ENCODE results near the gene EDDM13. TPM values are rescaled to one million over a fixed set of nuclear protein-coding genes. Genes with fewer than 3 reads are reported as not detected.
A peak's percentile ranks its signal among the peaks of the same experiment; 100 is the strongest.
"Not testable (repeated sequence)": the region's sequence is repeated elsewhere in the genome, so short reads cannot be mapped to it uniquely, and the experiment has no call there.

The EDDM13 gene, protein sequence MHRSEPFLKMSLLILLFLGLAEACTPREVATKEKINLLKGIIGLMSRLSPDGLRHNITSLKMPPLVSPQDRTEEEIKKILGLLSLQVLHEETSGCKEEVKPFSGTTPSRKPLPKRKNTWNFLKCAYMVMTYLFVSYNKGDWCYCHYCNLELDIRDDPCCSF
- not detected in 2 replicates for total RNA-seq (2014; rRNA removed; shearing (Covaris generic); ENCODE audit: low replicate concordance)

DNA sequence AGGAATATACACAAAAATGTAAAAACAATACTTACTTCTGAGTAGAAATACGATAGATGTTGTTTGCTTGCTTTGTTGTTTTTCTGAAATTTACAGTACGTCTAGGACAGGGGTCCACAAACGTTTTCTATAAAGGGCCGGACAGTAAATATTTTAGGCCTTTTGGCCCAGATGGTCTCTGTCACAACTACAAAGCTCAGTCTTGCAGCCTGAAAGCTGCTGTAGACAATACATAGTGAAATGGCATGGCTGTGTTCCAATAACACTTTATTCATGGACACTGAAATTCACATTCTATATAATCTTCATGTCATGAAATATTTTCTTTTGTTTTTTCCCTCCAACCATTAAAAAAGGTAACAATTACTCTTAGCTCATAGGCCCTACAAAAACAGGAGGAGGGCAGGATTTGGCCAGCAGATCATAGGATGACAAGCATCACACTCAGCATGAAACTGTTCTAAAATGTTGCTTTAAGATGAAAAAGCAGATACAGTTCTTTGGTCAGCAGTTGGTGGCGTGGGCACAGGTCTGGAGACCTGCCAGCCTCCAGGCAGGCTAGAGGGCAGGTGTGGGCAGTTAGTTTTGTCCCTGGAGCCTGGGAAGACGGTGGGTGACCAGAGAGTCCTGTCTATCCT lies at the start of gene EDDM13:
Gene EDDM13, plus strand, starts transcription at position 588 of the 638 bp plus-strand sequence. CDS start 87 bp downstream, outside the sequence.
- DNase-seq, result no peak
- Histone ChIP-seq H3K9me3 (no peaks in the 10 kb centered on the region), H3K4me3 (no peak within 1 kb of the TSS), H3K36me3 (no peaks in the 10 kb centered on the region), H3K27me3 (no peaks in the 10 kb centered on the region)

DNA sequence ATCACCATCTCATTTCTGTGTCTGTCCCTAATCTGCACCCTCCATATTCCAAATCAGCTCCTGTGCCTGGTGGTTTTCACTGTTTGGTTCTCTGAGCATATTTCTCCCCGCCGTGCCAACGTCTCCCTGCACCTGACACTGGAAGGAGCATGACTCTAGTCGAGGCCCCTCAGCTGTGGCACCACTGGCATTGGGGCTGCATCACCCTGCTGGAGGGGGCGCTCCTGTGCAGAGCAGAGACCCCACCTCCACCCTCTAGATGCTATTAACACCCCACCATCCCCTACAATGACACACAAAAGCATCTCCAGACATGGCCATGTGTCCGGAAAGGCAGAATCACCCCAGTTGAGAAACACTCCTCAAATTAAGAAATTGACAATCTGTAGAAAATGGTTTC lies 49.6 kb upstream of the EDDM13 start:
- H3K9me3 ChIP-seq, result no peaks in the 10 kb centered on the region
- DNase-seq, result no peak
- no peaks in the 10 kb centered on the region for H3K27me3 ChIP-seq
- H3K36me3 ChIP-seq, result no peaks in the 10 kb centered on the region
- H3K4me3 ChIP-seq, result no peak overlapping the region

DNA sequence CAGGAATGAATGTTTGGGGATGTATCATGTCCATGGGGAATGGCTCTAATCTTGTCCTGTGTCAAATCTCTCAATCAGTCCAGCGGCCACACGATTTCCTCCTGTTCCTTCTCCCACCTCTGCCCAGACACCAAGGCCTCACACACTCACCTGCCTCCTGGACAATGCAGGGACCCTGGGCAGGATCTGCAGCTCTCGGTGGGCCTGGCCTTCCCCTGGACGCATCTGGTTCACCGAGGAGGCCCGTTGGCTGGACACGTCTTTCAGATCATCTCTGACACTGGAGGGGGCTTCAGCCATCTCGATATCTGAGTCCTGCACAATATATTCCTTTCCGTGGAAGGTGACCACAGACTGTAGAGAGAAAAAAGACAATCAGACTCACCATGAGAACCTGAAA lies 49.1 kb upstream of the EDDM13 start:
- no peaks in the 10 kb centered on the region for H3K36me3 ChIP-seq
- no peaks in the 10 kb centered on the region for H3K9me3 ChIP-seq
- H3K4me3 ChIP-seq, result no peak overlapping the region
- H3K27me3 ChIP-seq, result no peaks in the 10 kb centered on the region
- DNase-seq, result no peak

DNA sequence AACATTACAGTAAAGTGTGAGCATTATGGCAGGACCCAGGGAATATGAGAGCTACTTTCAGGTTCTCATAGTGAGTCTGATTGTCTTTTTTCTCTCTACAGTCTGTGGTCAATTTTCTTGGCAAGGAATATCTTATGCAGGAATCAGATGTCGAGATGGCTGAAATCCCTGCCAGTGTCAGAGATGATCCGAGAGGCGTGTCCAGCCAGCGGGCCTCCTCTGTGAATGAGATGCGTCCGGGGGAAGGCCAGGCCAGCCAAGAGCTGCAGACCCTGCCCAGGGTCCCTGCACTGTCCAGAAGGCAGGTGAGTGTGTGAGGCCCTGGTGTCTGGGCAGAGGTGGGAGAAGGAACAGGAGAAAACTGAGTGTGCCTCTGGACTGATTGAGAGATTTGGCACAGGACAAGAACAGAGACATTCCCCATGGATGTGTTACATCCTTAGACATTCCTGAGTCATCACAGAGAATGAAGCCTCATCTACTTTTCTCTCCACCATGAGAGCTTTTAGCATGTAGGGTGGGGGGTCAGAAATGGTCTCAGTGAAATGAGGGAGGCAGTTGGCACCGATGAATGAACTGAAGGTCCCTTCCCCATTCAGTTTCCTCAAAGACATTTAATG lies 27.3 kb upstream of the EDDM13 start:
- DNase-seq, result peak; percentile 30
- no peaks in the 10 kb centered on the region for H3K36me3 ChIP-seq
- no peak overlapping the region for H3K4me3 ChIP-seq
- H3K9me3 ChIP-seq, result no peaks in the 10 kb centered on the region
- H3K27me3 ChIP-seq, result no peaks in the 10 kb centered on the region

DNA sequence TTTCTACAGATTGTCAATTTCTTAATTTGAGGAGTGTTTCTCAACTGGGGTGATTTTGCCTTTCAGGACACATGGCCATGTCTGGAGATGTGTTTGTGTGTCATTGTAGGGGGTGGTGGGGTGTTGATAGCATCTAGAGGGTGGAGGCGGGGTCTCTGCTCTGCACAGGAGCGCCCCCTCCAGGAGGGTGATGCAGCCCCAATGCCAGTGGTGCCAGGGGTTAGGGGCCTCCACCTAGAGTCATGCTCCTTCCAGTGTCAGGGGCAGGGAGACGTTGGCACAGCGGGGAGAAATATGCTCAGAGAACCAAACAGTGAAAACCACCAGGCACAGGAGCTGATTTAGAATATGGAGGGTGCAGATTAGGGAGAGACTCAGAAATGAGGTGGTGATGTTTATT lies 26.8 kb upstream of the EDDM13 start:
- not testable (repeated sequence) for H3K27me3 ChIP-seq, H3K4me3 ChIP-seq, H3K36me3 ChIP-seq, DNase-seq, H3K9me3 ChIP-seq

DNA sequence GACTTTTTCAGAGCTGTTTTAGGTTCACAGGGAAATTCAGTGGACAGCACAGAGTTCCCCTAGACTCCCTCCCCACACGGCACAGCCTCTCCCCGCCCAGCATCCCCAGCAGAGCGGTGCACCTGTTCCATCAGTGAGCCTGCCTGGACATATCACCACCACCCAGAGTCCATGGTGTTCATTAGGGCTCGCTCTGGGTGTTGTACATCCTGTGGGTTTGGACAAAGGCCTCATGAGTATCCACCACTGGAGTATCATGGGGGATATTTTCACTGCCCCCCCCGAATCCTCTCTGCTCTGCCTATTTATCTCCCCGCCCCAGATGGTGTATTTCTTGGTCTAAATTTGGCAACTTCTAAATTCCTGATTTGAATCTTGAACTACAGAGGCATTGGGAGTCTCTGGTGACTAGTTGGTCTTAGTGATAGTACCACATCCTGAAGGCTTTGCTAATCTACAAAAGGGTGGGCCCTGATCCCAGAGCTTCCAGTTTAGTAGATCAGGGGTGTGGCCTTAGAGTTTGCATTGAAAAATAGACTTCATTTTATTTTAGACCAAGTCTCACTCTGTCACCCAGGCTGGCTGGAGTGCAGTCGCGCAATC lies 23.7 kb upstream of the EDDM13 start:
- H3K9me3 ChIP-seq, H3K36me3 ChIP-seq, H3K4me3 ChIP-seq, DNase-seq, H3K27me3 ChIP-seq: not testable (repeated sequence)

DNA sequence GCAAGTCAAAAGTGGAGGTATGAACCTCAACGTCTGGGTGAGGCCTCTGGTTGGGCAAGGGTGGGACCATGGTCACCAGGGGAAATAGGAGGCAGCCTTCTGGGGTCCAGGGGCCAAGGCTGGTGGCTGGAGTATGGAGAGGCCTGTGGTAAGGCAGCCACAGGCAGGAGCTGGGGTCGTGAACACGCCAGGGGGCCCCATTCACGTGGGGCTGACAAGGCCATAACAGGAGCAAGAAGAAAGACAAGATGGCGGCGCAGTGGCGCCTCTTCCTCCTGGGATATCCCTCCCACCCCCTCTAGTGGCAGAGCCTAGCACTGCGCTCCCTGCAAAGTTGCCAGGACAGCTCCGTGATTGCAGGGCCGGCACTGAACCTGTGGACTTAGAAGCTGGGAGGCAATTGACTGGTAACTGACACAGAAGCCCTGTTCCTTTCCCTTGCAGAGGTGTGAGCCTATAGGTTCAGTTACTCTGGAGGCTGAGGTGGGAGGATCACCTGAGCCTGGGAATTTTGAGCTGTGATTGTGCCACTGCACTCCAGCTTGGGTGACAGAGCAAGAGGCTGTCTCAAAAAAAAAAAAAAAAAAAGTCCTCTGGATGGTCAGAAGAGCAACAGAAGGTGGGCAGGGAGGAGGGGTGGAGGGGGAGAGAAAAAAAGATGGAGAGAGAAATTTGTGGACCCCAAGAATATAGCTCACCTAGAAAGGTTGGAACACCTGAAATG lies 19.7 kb upstream of the EDDM13 start:
- H3K4me3 ChIP-seq, result no peak overlapping the region
- no peaks in the 10 kb centered on the region; the same call in 1 of the 2 replicates for H3K27me3 ChIP-seq
- no peaks in the 10 kb centered on the region for H3K9me3 ChIP-seq
- DNase-seq, result peak; percentile 46
- H3K36me3 ChIP-seq, result no peaks in the 10 kb centered on the region

DNA sequence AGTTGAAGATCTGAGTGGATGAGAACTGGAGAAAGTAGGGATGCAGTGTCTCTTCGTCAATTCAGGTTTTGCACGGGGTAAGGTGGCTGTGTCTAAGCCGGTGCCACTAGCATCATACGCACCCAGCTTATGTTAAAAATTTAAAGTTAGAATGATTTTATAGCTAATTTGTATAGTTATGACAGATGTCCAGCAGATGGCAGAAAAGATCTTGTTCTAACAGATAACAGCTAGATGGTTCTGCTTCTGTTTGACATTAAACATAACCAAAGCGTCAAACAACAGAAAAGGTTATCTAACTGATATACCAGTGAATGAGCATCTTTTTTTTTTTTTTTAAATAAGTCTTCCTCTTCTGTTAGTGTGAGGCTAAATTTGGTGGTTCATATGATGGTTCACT lies 18.8 kb upstream of the EDDM13 start:
- no peaks in the 10 kb centered on the region for H3K36me3 ChIP-seq
- no peaks in the 10 kb centered on the region; the same call in 1 of the 2 replicates for H3K27me3 ChIP-seq
- no peaks in the 10 kb centered on the region for H3K9me3 ChIP-seq
- no peak for DNase-seq
- H3K4me3 ChIP-seq, result no peak overlapping the region

DNA sequence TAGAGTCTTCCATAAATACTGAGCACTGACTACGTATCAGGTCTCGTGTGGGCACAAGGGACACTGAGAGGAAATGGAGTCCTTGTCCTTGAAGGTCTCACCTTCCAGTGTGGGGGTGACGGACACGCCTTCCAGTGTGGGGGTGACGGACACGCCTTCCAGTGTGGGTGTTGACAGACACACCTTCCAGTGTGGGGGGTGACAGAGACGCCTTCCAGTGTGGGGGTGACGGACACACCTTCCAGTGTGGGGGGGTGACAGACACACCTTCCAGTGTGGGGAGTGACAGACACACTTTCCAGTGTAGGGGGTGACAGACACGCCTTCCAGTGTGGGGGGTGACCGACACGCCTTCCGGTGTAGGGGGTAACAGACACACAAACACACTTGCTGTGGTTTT lies 14.3 kb upstream of the EDDM13 start:
- Histone ChIP-seq H3K27me3 (no peaks in the 10 kb centered on the region; the same call in 1 of the 2 replicates), H3K36me3 (no peaks in the 10 kb centered on the region)

DNA sequence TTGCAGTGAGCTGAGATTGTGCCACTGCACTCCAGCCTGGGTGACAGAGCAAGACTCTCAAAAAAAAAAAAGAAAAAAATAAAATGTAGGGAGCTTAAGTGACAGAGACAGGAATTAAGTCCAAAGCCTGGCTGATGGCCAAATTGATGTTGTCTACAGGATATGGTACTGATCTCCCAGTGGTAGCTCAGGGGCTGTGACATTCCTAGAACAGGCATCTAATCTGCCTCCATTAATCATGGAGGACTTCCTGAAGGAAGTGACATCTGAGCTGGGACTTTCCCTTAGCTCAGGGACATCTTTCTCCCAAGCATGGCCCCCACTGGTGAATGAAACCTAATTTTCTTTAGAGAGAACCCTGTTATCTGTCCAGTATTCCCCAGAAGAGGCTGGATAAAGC lies 11.4 kb upstream of the EDDM13 start:
- H3K4me3 ChIP-seq, result no peak overlapping the region
- H3K27me3 ChIP-seq, result no peaks in the 10 kb centered on the region
- H3K9me3 ChIP-seq, result no peaks in the 10 kb centered on the region
- no peak for DNase-seq
- no peaks in the 10 kb centered on the region for H3K36me3 ChIP-seq

More for the DNA sequence above, 14.3 kb upstream of the EDDM13 start:
- Histone ChIP-seq H3K4me3 (no peak overlapping the region), H3K9me3 (no peaks in the 10 kb centered on the region)
- DNase-seq, result no peak

DNA sequence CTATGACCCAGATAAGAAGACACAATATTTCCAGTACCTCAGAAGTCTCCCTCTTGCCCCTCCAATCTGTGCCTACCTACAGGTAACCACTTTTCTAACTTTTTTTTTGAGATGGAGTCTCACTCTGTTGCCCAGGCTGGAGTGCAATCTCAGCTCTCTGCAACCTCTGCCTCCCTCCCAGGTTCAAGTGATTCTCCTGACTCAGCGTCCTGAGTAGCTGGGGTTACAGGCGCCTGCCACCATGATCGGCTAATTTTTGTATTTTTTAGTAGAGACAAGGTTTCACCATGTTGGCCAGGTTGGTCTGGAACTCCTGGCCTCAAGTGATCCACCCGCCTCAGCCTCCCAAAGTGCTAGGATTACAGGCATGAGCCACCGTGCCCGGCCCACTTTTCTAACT lies 10.6 kb upstream of the EDDM13 start:
- not testable (repeated sequence) for H3K27me3 ChIP-seq, H3K36me3 ChIP-seq, H3K4me3 ChIP-seq, DNase-seq, H3K9me3 ChIP-seq

DNA sequence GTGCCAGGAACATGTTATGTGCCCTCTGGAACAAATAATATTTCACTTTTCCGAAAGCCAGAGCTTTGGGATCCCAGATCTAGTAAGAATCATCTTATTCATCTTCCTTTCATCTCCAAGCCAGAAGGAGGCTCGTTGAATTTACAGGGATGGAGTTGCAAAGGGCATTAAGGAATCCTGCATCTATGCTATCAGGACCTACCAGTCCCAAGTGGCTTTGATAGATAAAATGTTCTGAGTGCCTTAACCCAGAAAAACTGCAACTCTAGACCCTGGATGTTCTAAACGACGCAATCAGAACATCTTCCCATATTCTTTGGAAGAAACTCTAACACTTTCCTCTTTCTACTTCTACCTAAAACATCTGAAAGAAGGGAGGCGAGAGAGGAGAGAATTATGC lies 9.2 kb upstream of the EDDM13 start:
- no peaks in the 10 kb centered on the region for H3K27me3 ChIP-seq
- no peak for DNase-seq
- no peaks in the 10 kb centered on the region for H3K9me3 ChIP-seq
- H3K36me3 ChIP-seq, result no peaks in the 10 kb centered on the region
- H3K4me3 ChIP-seq, result no peak overlapping the region

DNA sequence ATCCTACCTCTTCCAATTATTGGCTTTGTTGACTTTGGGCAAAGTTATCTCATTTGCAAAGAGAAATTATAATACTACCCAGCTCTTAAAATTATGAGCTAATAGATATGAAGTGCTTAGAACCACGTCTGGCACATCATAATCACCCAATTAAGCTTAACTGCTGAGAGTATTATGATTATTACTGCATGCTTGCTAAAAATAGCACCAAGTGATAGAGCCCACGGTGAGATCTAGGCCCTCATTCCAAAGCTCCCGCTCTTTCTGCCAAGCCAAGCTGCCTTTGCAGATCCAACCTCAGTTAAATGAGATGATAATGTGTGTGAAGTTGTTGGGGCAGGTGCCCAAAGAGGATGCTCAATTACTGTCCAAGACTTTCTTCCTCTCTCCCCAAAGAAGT lies 6.5 kb upstream of the EDDM13 start:
- Histone ChIP-seq H3K4me3 (no peak overlapping the region), H3K36me3 (no peaks in the 10 kb centered on the region), H3K27me3 (no peaks in the 10 kb centered on the region), H3K9me3 (no peaks in the 10 kb centered on the region)
- no peak for DNase-seq

DNA sequence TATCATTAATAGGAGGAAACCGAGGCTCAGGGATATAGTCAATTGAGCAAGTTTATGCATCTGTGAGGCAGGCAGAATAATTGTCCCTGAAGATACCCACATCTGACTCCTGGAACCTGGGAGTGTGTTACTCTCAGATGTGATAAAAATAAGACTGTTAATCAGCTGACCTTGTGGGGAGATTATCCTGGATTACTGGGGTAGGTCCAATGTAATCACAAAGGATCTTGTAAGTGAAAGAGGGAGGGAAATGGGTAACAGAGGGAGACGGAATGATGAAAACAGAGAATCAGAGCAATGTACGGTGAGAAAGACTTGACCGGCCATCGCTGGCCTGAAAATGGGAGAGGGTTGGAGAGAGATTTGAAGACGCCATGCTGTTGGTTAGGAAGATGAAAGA lies 3.2 kb upstream of the EDDM13 start:
- no peak for DNase-seq
- Histone ChIP-seq H3K27me3 (no peaks in the 10 kb centered on the region), H3K36me3 (no peaks in the 10 kb centered on the region), H3K9me3 (no peaks in the 10 kb centered on the region), H3K4me3 (no peak overlapping the region)

DNA sequence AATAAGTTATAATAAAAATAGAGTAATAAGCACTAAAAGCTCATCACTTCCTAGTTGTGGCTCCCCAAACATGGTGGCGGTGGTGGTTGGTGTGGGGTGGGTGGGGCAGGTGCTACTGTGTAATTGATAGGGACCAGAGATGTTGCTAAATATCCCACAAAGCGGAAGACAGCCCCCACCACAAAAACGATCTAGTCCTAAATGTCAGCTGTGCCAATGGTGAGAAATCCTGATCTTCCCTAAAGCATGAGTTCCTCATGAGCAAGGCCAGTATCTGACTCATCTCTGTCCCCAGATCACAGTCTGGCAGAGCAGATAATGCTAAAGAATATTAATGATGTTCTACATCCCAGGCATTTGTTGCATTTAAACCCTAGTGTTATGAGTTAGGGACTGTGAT lies 1.9 kb upstream of the EDDM13 start:
- DNase-seq, result no peak
- Histone ChIP-seq H3K36me3 (no peaks in the 10 kb centered on the region), H3K4me3 (no peak overlapping the region), H3K9me3 (no peaks in the 10 kb centered on the region), H3K27me3 (no peaks in the 10 kb centered on the region)

DNA sequence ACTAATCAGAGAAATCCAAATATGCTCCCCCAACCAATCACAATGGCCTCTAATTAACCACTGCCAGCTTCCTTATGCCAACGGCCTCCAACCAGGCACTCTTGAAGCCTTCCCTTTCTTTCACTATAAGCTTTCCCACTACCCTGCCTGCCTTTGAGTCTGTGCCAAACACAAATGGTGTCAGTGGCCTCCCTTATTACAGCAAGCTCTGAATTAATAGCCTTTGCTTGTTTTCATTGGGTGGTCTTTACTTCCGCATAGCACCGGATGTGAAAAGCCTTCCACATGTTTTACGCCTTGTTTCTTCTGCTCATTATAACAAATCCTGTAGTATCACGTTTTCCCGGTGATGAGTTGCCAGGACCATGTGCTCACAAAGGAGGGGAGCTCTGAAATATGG lies 1.4 kb upstream of the EDDM13 start:
- H3K9me3 ChIP-seq, result no peaks in the 10 kb centered on the region
- H3K4me3 ChIP-seq, result no peak overlapping the region
- no peaks in the 10 kb centered on the region for H3K36me3 ChIP-seq
- no peak for DNase-seq
- no peaks in the 10 kb centered on the region for H3K27me3 ChIP-seq

DNA sequence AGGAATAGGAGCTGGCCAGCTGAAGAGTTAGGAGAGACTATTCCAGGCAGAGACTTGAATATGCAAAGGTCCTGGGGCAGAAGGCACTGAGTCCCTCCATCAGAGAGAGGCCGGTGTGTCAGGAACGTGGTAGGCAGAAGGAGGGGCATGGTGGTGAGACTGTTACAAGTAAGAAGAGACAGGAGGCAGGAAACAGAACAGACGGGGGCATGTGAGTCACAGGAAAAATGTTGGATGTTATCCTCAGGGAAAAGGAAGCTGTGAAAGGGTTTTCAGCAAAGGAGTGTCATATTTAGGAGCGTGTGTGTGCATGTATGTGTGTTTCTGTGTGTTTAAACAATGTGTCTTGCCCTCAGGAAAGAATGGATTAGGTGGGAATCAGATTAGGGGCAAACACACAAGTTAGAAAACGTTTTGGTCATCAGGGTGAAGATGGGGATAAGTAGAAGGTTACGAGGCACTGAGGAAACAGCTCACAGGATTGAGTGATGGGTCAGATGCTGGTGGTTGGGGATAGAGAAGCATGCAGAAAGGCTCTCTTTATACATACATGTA lies 1.1 kb downstream of the EDDM13 start:
- Histone ChIP-seq H3K9me3 (no peaks in the 10 kb centered on the region), H3K36me3 (no peaks in the 10 kb centered on the region), H3K4me3 (no peak overlapping the region), H3K27me3 (no peaks in the 10 kb centered on the region)
- DNase-seq, result peak; percentile 6
